HG02870 (cell line): ENCODE results near the gene BRSK2.

Experiments
- ATAC-seq: cut with Tn5 transposase; IDR thresholded peaks from one replicate; pipeline ENCODE4 v1.9.1; 2021; ENCODE audit warnings: mild to moderate bottlenecking, moderate library complexity; ENCODE audit not compliant: unreplicated experiment

BRSK2 gene

DNA sequence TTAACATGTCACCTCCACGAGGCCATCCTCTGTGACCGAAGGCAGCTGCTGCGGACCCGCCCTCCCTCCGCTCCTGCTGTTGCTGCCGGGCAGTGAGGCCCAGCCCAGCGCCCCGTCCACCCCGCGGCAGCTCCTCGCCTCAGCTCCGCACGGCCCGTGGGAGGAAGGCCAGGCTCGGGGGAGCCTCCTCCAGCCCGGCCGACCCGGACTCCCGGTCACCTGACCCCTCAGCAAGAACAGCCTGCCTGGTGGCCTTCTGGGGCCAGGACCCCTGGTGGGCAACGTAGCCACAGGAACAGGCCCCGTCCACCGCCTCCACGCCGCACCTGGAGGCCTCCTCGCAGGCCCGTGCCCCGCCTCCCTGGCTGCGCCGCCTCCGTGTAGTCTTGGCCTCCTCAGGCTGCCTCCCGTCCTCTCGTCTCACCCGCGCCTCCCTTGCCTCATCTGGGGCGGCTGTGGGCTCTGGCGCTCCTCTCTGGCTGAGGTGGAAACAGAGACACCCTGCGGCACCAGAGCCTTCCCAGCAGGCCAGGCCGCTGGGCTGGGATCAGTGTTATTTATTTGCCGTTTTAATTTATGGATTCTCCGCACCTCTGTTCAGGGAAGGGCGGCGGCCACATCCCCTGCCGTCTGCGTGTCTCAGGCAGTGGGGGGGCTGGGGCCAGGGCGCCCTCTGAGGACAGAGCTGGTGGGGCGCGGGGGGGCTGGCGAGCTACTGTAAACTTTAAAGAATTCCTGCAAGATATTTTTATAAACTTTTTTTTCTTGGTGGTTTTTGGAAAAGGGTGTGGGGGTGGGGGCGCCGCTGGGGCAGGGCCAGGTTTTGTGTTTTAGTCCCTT is 71.5 kb downstream of the BRSK2 start:
- ATAC-seq: no peak

- no peak for ATAC-seq
Measured at GRCh38 chr11:1461826-1462697, 72.3 kb downstream of the BRSK2 start.

GRCh38 chr11:1462698-1462975 is 72.9 kb downstream of the BRSK2 start:
- ATAC-seq: no peak

DNA sequence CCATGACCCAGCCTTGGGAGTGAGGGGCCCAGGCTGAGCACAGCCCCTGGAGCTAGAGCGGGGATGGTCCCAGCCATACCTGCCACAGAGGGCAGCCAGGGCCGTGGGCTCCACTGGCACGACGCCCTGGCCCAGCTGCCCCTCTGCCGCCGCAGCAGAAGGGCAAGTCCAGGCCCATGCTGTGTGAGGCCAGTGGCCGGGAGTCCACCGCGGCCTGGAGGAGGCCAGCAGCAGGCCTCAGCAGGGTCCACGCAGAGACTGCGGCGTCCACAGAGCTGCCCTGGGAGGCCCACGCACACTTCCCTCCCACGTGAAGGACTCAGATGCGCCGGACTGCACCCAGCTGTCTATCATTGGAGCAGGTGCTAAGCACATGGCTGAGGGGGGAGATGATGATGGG is 73.3 kb downstream of the BRSK2 start:
- ATAC-seq: no peak

- no peak for ATAC-seq
Measured at GRCh38 chr11:1466784-1467183, 77.0 kb downstream of the BRSK2 start.

DNA sequence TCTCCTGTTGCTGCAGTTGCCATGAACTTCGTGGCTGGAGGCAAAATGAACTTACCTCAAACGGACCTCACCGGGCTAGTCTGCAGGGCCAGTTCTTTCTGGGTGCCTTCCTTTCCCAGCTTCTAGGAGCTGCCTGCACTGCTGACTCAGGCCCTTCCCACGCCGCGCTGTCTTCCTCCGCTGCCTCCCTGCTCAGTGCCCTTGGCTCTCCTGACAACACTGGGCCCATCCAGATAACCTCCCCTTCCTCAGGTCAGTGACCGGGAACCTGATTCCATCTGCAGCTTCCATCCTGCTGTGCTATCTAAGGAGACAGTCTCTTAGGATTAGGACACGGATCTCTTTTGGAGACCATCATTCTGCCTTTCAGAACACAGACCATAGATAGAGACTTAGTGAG is 77.5 kb downstream of the BRSK2 start:
- ATAC-seq: no peak

GRCh38 chr11:1468002-1468401 is 78.3 kb downstream of the BRSK2 start:
- no peak for ATAC-seq

DNA sequence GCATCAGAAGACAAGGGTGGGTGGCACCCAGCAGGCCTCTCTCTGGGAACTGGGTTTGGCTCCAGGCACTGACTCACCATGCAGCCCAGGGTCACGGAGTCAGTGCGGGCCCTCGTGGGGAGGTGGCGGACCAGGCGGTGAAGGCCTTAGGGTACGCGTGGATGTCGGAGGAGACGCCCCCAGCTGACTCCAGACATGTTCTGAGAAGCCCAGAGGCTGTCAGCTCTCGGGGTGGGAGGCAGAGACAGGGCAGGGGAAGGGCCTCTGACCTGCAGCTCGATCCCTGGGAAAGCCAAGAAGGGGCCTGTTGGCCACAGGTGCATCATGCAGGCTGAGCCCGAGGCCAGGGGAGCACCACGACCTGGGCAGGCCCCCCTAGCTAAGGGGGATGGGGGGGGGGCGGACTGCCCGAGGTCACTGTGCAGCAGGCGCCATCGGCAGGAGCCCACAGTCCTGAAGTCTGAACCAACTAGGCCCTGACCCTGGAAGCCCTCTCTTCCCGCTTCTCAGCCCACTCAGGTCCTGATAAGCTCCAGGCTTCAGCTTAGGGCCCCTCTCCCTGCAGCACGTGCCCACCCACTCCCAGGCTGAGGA is 78.8 kb downstream of the BRSK2 start:
- no peak for ATAC-seq

DNA sequence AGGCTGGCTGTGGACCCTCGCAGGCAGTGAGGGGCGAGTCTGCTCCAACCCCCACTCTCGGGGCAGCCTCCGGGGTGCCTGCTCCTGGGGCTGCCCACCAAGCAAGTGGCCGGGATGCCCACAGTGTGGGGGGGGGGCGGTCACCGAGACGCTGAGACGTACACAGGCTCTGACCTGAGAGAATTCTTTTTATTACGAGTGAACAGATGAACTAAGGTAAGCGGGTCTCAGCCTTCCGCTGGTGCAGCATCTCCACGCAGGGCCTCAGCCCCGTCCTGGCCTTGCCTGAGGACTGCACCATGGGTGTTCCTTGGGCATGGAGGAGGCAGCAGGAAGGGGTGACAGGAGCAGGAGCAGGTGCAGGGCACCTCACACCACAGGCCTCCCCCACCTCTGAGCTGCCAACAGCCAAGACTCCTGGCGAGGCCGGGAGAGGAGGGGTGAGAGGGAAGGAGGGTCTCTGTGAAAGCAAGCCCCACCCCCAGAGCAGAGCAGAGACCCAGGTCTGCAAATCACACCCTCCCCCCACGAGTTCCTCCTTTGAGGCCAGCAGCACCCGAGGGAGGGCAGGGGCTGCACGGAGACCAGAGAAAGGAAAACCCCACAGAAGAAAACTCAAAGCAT is 79.7 kb downstream of the BRSK2 start:
- no peak for ATAC-seq

DNA sequence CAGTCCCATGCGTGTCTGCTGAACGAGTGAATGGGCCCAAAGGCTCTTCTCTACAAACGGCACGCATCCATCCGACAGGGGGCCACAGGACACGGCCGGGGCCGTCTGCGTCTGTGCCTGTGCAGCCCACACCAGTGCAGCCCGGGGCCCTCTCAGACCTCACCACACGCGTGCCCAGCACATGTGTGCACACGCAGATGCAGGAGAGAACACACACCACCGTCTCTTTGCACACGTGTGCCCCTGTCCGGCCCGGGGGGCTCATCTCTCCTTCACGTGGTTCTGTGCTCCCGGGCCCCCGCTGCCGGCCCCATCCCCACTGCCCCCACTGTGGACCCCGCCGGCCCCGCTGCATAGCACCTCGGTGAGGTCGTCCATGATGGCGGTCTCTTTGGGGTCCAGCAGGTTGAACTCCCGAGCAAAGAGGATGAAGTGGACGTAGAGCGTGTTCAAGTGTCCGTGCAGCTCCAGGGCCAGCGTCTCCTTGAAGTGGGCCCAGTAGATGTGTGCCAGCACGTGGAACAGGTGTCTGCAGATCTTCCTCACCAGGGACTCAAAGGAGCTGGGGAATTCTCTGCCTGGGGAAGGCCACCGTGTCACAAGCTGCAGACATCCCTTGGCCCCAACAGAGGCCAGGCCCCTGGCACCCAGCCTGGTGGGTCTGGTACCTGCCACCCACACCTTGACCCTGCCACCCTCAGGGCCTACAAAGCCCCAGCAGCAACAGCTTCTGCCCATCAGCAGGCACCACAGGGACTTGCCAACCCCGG is 80.4 kb downstream of the BRSK2 start:
- ATAC-seq: no peak

GRCh38 chr11:1470681-1471611 is 81.2 kb downstream of the BRSK2 start:
- no peak for ATAC-seq

GRCh38 chr11:1471736-1472135 is 82.0 kb downstream of the BRSK2 start:
- ATAC-seq: no peak

- no peak for ATAC-seq
Measured at GRCh38 chr11:1472180-1473005, 82.7 kb downstream of the BRSK2 start.

GRCh38 chr11:1473011-1473628 is 83.4 kb downstream of the BRSK2 start:
- no peak for ATAC-seq

- ATAC-seq: no peak
Measured at GRCh38 chr11:1473786-1474185, 84.1 kb downstream of the BRSK2 start.

GRCh38 chr11:1475841-1476240 is 86.1 kb downstream of the BRSK2 start:
- ATAC-seq: no peak

GRCh38 chr11:1476940-1477736 is 87.4 kb downstream of the BRSK2 start:
- no peak for ATAC-seq
